ENCODE results near the gene MACROD1. TPM values are rescaled to one million over a fixed set of nuclear protein-coding genes. Genes with fewer than 3 reads are reported as not detected.

The MACROD1 gene
- total and polyA plus RNA-seq, 2 donors (not counting 1 experiment from before 2014, with no cell fraction given) = 2.7 to 8.6 TPM

- Mint-ChIP-seq H3K4me3 (no peak overlapping the region), H3K9me3 (ENCODE audit: insufficient read depth) (no peaks in the 10 kb centered on the region), H3K4me1 (peaks cover 11% of the 10 kb centered on the region), H3K27ac (no peak overlapping the region), H3K27me3 (peaks cover 13% of the 10 kb centered on the region)
- Histone ChIP-seq H3K9ac (ENCODE audit: low read length) (no peak overlapping the region), H3K4me1 (ENCODE audit: control insufficient read depth in 2 of 2, insufficient read depth in 2 of 2, low read length in 2 of 2) (peaks cover 13 to 14% of the 10 kb centered on the region in 2 donors), H3K27ac (ENCODE audit: low read length in 2 of 2) (no peak overlapping the region), H3K36me3 (replicated peaks in 1 of 2; ENCODE audit: control extremely low read depth in 1 of 2, control insufficient read depth in 1 of 2, extremely low read depth in 1 of 2, insufficient read depth in 2 of 2, low read length in 1 of 2) (no peaks in the 10 kb centered on the region), H3K27me3 (replicated peaks in 1 of 4; ENCODE audit: control extremely low read depth in 1 of 4, control insufficient read depth in 3 of 4, insufficient read depth in 4 of 4, low read length in 3 of 4) (peaks cover 0 to 28% (median 11%) of the 10 kb centered on the region in 4 experiments), H3K4me3 (ENCODE audit: control extremely low read depth in 1 of 5, extremely low read depth in 1 of 5, insufficient read depth in 1 of 5, low read depth in 2 of 5, low read length in 4 of 5) (no peak overlapping the region), H3K9me3 (ENCODE audit: control extremely low read depth in 1 of 3, control insufficient read depth in 2 of 3, insufficient read depth in 1 of 3, low read length in 2 of 3) (peaks cover 0 to 4% (median 0%) of the 10 kb centered on the region in 3 donors), H4K20me1 (ENCODE audit: control insufficient read depth, insufficient read depth, low read length, poor library complexity, severe bottlenecking) (no peaks in the 10 kb centered on the region), H3K79me2 (ENCODE audit: control insufficient read depth, insufficient read depth, low read length) (no peaks in the 10 kb centered on the region), H3K4me2 (replicated peaks; ENCODE audit: low read depth, low read length, poor library complexity, severe bottlenecking) (no peak overlapping the region), H2AFZ (ENCODE audit: insufficient read depth, low read depth, low read length, poor library complexity, severe bottlenecking) (no peak overlapping the region)
- WGBS (ENCODE audit: insufficient coverage) = 97% methylated on average over 9 of the region's 10 CpGs
- ChIA-PET POLR2A (no interaction called here), CTCF (no interaction called here)
- intact Hi-C loops (cut with micrococcal nuclease) = no loop called here
- ATAC-seq (ENCODE audit: low read depth) (no peak), DNase-seq (no peak)
- TF ChIP-seq CTCF (IDR thresholded peaks at IDR 0.05) (no peak), EZH2 (IDR thresholded peaks at IDR 0.05; ENCODE audit: borderline replicate concordance, insufficient read depth, low read depth, low read length, poor library complexity, severe bottlenecking) (no peak)
Observed at GRCh38 chr11:64057890-64058289, 108.0 kb downstream of the MACROD1 start.

GRCh38 chr11:64056861-64057260 is 109.1 kb downstream of the MACROD1 start:
- 93% methylated on average over 13 of the region's 13 CpGs for WGBS (ENCODE audit: insufficient coverage)
- no peak overlapping the region for H3K4me2 ChIP-seq (replicated peaks; ENCODE audit: low read depth, low read length, poor library complexity, severe bottlenecking)
- peaks cover 13 to 14% of the 10 kb centered on the region in 2 donors for H3K4me1 ChIP-seq (ENCODE audit: control insufficient read depth in 2 of 2, insufficient read depth in 2 of 2, low read length in 2 of 2)
- H3K79me2 ChIP-seq (ENCODE audit: control insufficient read depth, insufficient read depth, low read length) = no peaks in the 10 kb centered on the region
- peaks cover 0 to 4% (median 0%) of the 10 kb centered on the region in 3 donors for H3K9me3 ChIP-seq (ENCODE audit: control extremely low read depth in 1 of 3, control insufficient read depth in 2 of 3, insufficient read depth in 1 of 3, low read length in 2 of 3)
- H3K9ac ChIP-seq (ENCODE audit: low read length) = no peak overlapping the region
- intact Hi-C loops (cut with micrococcal nuclease) = no loop called here
- DNase-seq = no peak
- H2AFZ ChIP-seq (ENCODE audit: insufficient read depth, low read depth, low read length, poor library complexity, severe bottlenecking) = no peak overlapping the region
- H3K27ac ChIP-seq (ENCODE audit: low read length in 2 of 2) = no peak overlapping the region
- H3K27me3 ChIP-seq (replicated peaks in 1 of 4; ENCODE audit: control extremely low read depth in 1 of 4, control insufficient read depth in 3 of 4, insufficient read depth in 4 of 4, low read length in 3 of 4) = peaks cover 0 to 21% (median 6%) of the 10 kb centered on the region in 4 experiments
- Mint-ChIP-seq H3K4me3 (no peak overlapping the region), H3K9me3 (ENCODE audit: insufficient read depth) (no peaks in the 10 kb centered on the region), H3K4me1 (peaks cover 8% of the 10 kb centered on the region), H3K27ac (no peak overlapping the region), H3K27me3 (peaks cover 8% of the 10 kb centered on the region)
- POLR2A ChIA-PET = no interaction called here
- CTCF ChIA-PET = no interaction called here
- H4K20me1 ChIP-seq (ENCODE audit: control insufficient read depth, insufficient read depth, low read length, poor library complexity, severe bottlenecking) = no peaks in the 10 kb centered on the region
- TF ChIP-seq EZH2 (IDR thresholded peaks at IDR 0.05; ENCODE audit: borderline replicate concordance, insufficient read depth, low read depth, low read length, poor library complexity, severe bottlenecking) (no peak), CTCF (IDR thresholded peaks at IDR 0.05) (no peak)
- no peak for ATAC-seq (ENCODE audit: low read depth)
- no peaks in the 10 kb centered on the region for H3K36me3 ChIP-seq (replicated peaks in 1 of 2; ENCODE audit: control extremely low read depth in 1 of 2, control insufficient read depth in 1 of 2, extremely low read depth in 1 of 2, insufficient read depth in 2 of 2, low read length in 1 of 2)
- H3K4me3 ChIP-seq (ENCODE audit: control extremely low read depth in 1 of 5, extremely low read depth in 1 of 5, insufficient read depth in 1 of 5, low read depth in 2 of 5, low read length in 4 of 5) = no peak overlapping the region

Data from B cell (primary cell).